COLO668 (cell line): Measurements from ENCODE around the gene AADACL3.

Experiments used
- DNase-seq: peaks from one replicate; lab custom pipeline; 2025; ENCODE audit not compliant: unreplicated experiment; lab: John Stamatoyannopoulos, UW

Gene AADACL3

GRCh38 chr1:12764016-12764415 is 48.1 kb downstream of the AADACL3 start:
- no peak for DNase-seq

- DNase-seq: no peak
Measured at GRCh38 chr1:12769031-12769430, 53.1 kb downstream of the AADACL3 start.

GRCh38 chr1:12769976-12770505 is 54.1 kb downstream of the AADACL3 start:
- DNase-seq: no peak

- no peak for DNase-seq
Measured at GRCh38 chr1:12770620-12771019, 54.7 kb downstream of the AADACL3 start.

GRCh38 chr1:12771186-12771585 is 55.3 kb downstream of the AADACL3 start:
- DNase-seq: no peak

GRCh38 chr1:12772520-12772919 is 56.6 kb downstream of the AADACL3 start:
- no peak for DNase-seq

GRCh38 chr1:12773438-12773837 is 57.5 kb downstream of the AADACL3 start, which contains the start of gene PRAMEF12:
PRAMEF12 (plus strand) TSS chr1:12773738; CDS start chr1:12774868, 1,130 bp downstream.
- no peak for DNase-seq

- no peak for DNase-seq
Measured at GRCh38 chr1:12774801-12775345, 59.0 kb downstream of the AADACL3 start.

- no peak for DNase-seq
Measured at GRCh38 chr1:12775443-12775842, 59.5 kb downstream of the AADACL3 start.

GRCh38 chr1:12776801-12777557 is 61.1 kb downstream of the AADACL3 start:
- no peak for DNase-seq
